GM23338 (cell line): Measurements from ENCODE around the gene SELP. TPM values are rescaled to one million over a fixed set of nuclear protein-coding genes. Genes with fewer than 3 reads are reported as not detected.

ENCODE experiments used
- ATAC-seq: fragments of 200-7000 bp; cut with Tn5 transposase; 3 replicates; pipeline ENCODE4 v1.9.1; 2020
- DNase-seq: peaks from one replicate; pipeline ENCODE4 v3.0.0-alpha.2; 2015; ENCODE audit warnings: low spot score
- H2AFZ ChIP-seq: fragments of 200-600 bp; sonication (generic); 2 replicates; pipeline ENCODE4 v1.8.0; 2016; ENCODE audit warnings: antibody characterized with exemption, mild to moderate bottlenecking, moderate library complexity
- H3F3A ChIP-seq: fragments of 200-600 bp; sonication (generic); replicated peaks from 2 replicates; pipeline ENCODE4 v1.8.0; 2017; ENCODE audit warnings: antibody characterized with exemption, mixed run types, low read depth
- H3K27ac ChIP-seq: fragments of 200-600 bp; sonication (generic); 2 replicates; pipeline ENCODE4 v1.6.1; 2016; ENCODE audit warnings: low read depth
- H3K27me3 ChIP-seq: fragments of 200-600 bp; sonication (generic); 2 replicates; pipeline ENCODE4 v1.8.0; 2016; ENCODE audit warnings: mild to moderate bottlenecking, mixed run types, moderate library complexity; ENCODE audit not compliant: insufficient read depth
- H3K36me3 ChIP-seq: fragments of 200-600 bp; sonication (generic); 2 replicates; pipeline ENCODE4 v1.8.0; 2016; ENCODE audit warnings: mild to moderate bottlenecking; ENCODE audit not compliant: insufficient read depth
- H3K4me1 ChIP-seq: fragments of 200-600 bp; sonication (generic); 2 replicates; pipeline ENCODE4 v1.8.0; 2016; ENCODE audit warnings: mild to moderate bottlenecking, moderate library complexity; ENCODE audit not compliant: insufficient read depth
- H3K4me2 ChIP-seq: fragments of 200-600 bp; sonication (generic); 2 replicates; pipeline ENCODE4 v1.7.1; 2017; ENCODE audit warnings: mixed run types
- H3K4me3 ChIP-seq: fragments of 200-600 bp; sonication (generic); 2 replicates; pipeline ENCODE4 v1.6.1; 2016; ENCODE audit warnings: mixed run types
- H3K79me2 ChIP-seq: fragments of 200-600 bp; sonication (generic); replicated peaks from 2 replicates; pipeline ENCODE4 v1.8.0; 2017; ENCODE audit warnings: mild to moderate bottlenecking; ENCODE audit not compliant: insufficient read depth
- H3K9me2 ChIP-seq: fragments of 200-600 bp; sonication (generic); 2 replicates; pipeline ENCODE4 v1.8.0; 2017; ENCODE audit not compliant: insufficient read depth
- H4K20me1 ChIP-seq: fragments of 200-600 bp; sonication (generic); replicated peaks from 2 replicates; pipeline ENCODE4 v1.8.0; 2017; ENCODE audit warnings: mild to moderate bottlenecking; ENCODE audit not compliant: insufficient read depth
- H3K27ac Mint-ChIP-seq: 2 replicates; pipeline ENCODE4 v1.8.0; 2020; ENCODE audit warnings: inconsistent platforms, mild to moderate bottlenecking, moderate library complexity, mixed read lengths
- H3K27me3 Mint-ChIP-seq: 3 replicates; pipeline ENCODE4 v1.8.0; 2022; ENCODE audit warnings: low read depth, mild to moderate bottlenecking, moderate library complexity, mixed read lengths, inconsistent platforms; ENCODE audit not compliant: insufficient read depth, poor library complexity
- H3K36me3 Mint-ChIP-seq: 3 replicates; pipeline ENCODE4 v1.8.0; 2021; ENCODE audit warnings: low read depth, mild to moderate bottlenecking, inconsistent platforms, moderate library complexity, mixed read lengths
- H3K4me1 Mint-ChIP-seq: 3 replicates; pipeline ENCODE4 v1.8.0; 2020; ENCODE audit warnings: mild to moderate bottlenecking, inconsistent platforms, mixed read lengths
- H3K4me3 Mint-ChIP-seq: 3 replicates; pipeline ENCODE4 v1.8.0; 2021; ENCODE audit warnings: moderate library complexity, mild to moderate bottlenecking, inconsistent platforms, mixed read lengths
- H3K9me3 Mint-ChIP-seq: 3 replicates; pipeline ENCODE4 v1.8.0; 2020; ENCODE audit warnings: moderate library complexity, mild to moderate bottlenecking, inconsistent platforms, mixed read lengths
- CREB1 ChIP-seq: fragments of 250-450 bp; sonication (Bioruptor Pico); IDR thresholded peaks from 2 replicates; pipeline ENCODE4 v1.5.0; 2020; ENCODE audit warnings: low read depth, mild to moderate bottlenecking, moderate library complexity
- EZH2 ChIP-seq: fragments of 200-600 bp; sonication (generic); IDR thresholded peaks from one replicate; pipeline ENCODE4 v1.8.0; 2017; ENCODE audit warnings: antibody characterized with exemption, mild to moderate bottlenecking, low read depth; ENCODE audit not compliant: unreplicated experiment
- JUNB ChIP-seq: IDR thresholded peaks from one replicate; pipeline ENCODE4 v1.6.1; 2016; ENCODE audit warnings: antibody characterized with exemption; ENCODE audit not compliant: unreplicated experiment
- POLR2AphosphoS5 ChIP-seq: IDR thresholded peaks from 2 replicates; pipeline ENCODE4 v1.6.1; 2016; ENCODE audit warnings: antibody characterized with exemption, low read depth
- ZNF114 ChIP-seq: fragments of 250-450 bp; sonication (Bioruptor Pico); IDR thresholded peaks from 2 replicates; pipeline ENCODE4 v1.5.0; 2020; ENCODE audit warnings: mild to moderate bottlenecking, moderate library complexity
- ZNF331 ChIP-seq: fragments of 250-450 bp; sonication (Bioruptor Pico); IDR thresholded peaks from 2 replicates; pipeline ENCODE4 v1.5.0; 2020; ENCODE audit warnings: low read depth, mild to moderate bottlenecking, moderate library complexity
- polyA plus RNA-seq: library from polyadenylated mRNA; unstranded; fragments of >200 nt; fragmentation: Nextera tagmentation; extraction: Ambion mirVana; gene quantifications from 2 replicates; pipeline ENCODE4 v1.2.1, GENCODE V29; 2016
- total RNA-seq: library from RNA; depleted of rRNA; stranded (reverse); fragments of >200 nt; shearing (Covaris generic); gene quantifications from 2 replicates; pipeline ENCODE4 v1.2.3, GENCODE V29; 2014
- TF ChIP-seq, protein P1 (sequence below): IDR thresholded peaks from 2 replicates; pipeline ENCODE4 v1.6.1; 2016; ENCODE audit warnings: antibody characterized with exemption
- TF ChIP-seq, protein P2 (sequence below): fragments of 250-450 bp; sonication (Bioruptor Pico); IDR thresholded peaks from 2 replicates; pipeline ENCODE4 v1.5.0; 2020; ENCODE audit warnings: mild to moderate bottlenecking, moderate library complexity
- TF ChIP-seq, protein P3 (sequence below): IDR thresholded peaks from one replicate; pipeline ENCODE4 v1.6.1; 2018; ENCODE audit warnings: antibody characterized with exemption; ENCODE audit not compliant: unreplicated experiment
- TF ChIP-seq, protein P4 (sequence below), 2 experiments: fragments of 200-600 bp in 1 of 2; sonication (generic) in 1 of 2; conservative IDR thresholded peaks; 2 replicates each; pipeline versions ENCODE4 v1.5.1 to v1.6.1; 2016 to 2017; ENCODE audit warnings: antibody characterized with exemption in 2 of 2, low read depth in 2 of 2, mild to moderate bottlenecking in 2 of 2, moderate library complexity in 1 of 2

The SELP gene
- total and polyA plus RNA-seq, 2 experiments from 2014 or later, result not detected

DNA sequence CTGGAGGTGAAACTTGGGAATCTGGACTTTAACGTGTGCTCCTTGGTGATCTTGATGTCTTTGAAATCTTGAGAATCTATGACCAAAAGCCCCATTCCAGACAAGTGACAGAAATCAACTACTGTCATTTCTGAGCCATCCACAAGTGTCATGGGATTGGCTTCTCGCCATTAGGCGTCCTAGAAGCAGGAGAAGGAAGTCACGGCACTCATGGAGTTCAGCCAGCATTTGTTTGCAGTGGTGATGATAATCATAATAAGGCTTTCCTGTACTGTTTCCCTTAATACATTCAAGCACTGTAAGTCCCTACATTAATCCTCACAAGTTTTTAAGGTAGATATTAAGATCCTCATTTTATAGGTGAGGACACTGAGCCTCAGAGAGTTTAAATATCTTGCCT, 55.6 kb downstream of the SELP start:
- Histone ChIP-seq H4K20me1 (no peaks in the 10 kb centered on the region), H3F3A (no peaks in the 10 kb centered on the region), H3K4me1 (no peaks in the 10 kb centered on the region), H3K27ac (no peak overlapping the region), H3K36me3 (no peaks in the 10 kb centered on the region), H3K27me3 (no peaks in the 10 kb centered on the region), H3K4me3 (no peak overlapping the region), H3K79me2 (no peaks in the 10 kb centered on the region), H3K9me2 (0 out of 2 replicates have a peak, but pooled peaks cover 7% of the 10 kb centered on the region), H3K4me2 (no peak overlapping the region), H2AFZ (no peak overlapping the region)
- no peaks in the 10 kb centered on the region for H3K9me3 Mint-ChIP-seq
- H3K27ac Mint-ChIP-seq, result no peak overlapping the region
- H3K36me3 Mint-ChIP-seq, result no peaks in the 10 kb centered on the region
- TF ChIP-seq, protein P1, sequence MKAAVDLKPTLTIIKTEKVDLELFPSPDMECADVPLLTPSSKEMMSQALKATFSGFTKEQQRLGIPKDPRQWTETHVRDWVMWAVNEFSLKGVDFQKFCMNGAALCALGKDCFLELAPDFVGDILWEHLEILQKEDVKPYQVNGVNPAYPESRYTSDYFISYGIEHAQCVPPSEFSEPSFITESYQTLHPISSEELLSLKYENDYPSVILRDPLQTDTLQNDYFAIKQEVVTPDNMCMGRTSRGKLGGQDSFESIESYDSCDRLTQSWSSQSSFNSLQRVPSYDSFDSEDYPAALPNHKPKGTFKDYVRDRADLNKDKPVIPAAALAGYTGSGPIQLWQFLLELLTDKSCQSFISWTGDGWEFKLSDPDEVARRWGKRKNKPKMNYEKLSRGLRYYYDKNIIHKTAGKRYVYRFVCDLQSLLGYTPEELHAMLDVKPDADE, result no peak
- no peak for TF ChIP-seq ZNF331
- peaks cover 1% of the 10 kb centered on the region for H3K27me3 Mint-ChIP-seq
- DNase-seq (no peak), ATAC-seq (no peak)
- H3K4me3 Mint-ChIP-seq, result no peak overlapping the region
- no peaks in the 10 kb centered on the region for H3K4me1 Mint-ChIP-seq

DNA sequence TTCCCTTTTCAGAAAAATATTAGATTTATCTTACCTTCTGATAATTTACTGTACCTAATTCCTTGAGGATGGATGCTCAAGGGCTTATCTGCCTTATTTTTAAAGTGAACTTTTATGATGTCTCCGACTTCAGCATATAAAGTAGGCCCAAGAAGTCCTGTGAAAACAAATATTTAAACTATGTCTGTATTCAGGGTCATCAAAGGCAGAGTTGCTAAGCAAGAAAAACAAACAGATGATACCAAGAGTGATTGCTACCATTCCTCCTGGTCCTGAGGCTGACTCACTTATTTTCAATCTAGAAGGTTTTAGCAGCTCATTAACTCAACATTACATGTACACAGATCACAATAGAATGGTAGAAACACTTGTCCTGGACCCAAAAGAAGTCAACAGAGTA, 57.7 kb downstream of the SELP start:
- Histone ChIP-seq H3K4me3 (no peak overlapping the region), H4K20me1 (no peaks in the 10 kb centered on the region), H3K9me2 (0 out of 2 replicates have a peak, but pooled peaks cover 7% of the 10 kb centered on the region), H3K36me3 (no peaks in the 10 kb centered on the region), H3K79me2 (no peaks in the 10 kb centered on the region), H3F3A (no peaks in the 10 kb centered on the region), H3K27ac (no peak overlapping the region), H3K27me3 (no peaks in the 10 kb centered on the region), H2AFZ (no peak overlapping the region; the same call in 1 of the 2 replicates), H3K4me2 (no peak overlapping the region), H3K4me1 (no peaks in the 10 kb centered on the region)
- H3K36me3 Mint-ChIP-seq, result no peaks in the 10 kb centered on the region
- DNase-seq (peak; percentile 28), ATAC-seq (no peak)
- H3K4me3 Mint-ChIP-seq, result no peak overlapping the region
- peaks cover 1% of the 10 kb centered on the region for H3K27me3 Mint-ChIP-seq
- H3K27ac Mint-ChIP-seq, result no peak overlapping the region
- no peaks in the 10 kb centered on the region for H3K4me1 Mint-ChIP-seq
- no peaks in the 10 kb centered on the region for H3K9me3 Mint-ChIP-seq
- TF ChIP-seq CREB1 (CRISPR knock-in tag), result no peak
- TF ChIP-seq, protein P2, sequence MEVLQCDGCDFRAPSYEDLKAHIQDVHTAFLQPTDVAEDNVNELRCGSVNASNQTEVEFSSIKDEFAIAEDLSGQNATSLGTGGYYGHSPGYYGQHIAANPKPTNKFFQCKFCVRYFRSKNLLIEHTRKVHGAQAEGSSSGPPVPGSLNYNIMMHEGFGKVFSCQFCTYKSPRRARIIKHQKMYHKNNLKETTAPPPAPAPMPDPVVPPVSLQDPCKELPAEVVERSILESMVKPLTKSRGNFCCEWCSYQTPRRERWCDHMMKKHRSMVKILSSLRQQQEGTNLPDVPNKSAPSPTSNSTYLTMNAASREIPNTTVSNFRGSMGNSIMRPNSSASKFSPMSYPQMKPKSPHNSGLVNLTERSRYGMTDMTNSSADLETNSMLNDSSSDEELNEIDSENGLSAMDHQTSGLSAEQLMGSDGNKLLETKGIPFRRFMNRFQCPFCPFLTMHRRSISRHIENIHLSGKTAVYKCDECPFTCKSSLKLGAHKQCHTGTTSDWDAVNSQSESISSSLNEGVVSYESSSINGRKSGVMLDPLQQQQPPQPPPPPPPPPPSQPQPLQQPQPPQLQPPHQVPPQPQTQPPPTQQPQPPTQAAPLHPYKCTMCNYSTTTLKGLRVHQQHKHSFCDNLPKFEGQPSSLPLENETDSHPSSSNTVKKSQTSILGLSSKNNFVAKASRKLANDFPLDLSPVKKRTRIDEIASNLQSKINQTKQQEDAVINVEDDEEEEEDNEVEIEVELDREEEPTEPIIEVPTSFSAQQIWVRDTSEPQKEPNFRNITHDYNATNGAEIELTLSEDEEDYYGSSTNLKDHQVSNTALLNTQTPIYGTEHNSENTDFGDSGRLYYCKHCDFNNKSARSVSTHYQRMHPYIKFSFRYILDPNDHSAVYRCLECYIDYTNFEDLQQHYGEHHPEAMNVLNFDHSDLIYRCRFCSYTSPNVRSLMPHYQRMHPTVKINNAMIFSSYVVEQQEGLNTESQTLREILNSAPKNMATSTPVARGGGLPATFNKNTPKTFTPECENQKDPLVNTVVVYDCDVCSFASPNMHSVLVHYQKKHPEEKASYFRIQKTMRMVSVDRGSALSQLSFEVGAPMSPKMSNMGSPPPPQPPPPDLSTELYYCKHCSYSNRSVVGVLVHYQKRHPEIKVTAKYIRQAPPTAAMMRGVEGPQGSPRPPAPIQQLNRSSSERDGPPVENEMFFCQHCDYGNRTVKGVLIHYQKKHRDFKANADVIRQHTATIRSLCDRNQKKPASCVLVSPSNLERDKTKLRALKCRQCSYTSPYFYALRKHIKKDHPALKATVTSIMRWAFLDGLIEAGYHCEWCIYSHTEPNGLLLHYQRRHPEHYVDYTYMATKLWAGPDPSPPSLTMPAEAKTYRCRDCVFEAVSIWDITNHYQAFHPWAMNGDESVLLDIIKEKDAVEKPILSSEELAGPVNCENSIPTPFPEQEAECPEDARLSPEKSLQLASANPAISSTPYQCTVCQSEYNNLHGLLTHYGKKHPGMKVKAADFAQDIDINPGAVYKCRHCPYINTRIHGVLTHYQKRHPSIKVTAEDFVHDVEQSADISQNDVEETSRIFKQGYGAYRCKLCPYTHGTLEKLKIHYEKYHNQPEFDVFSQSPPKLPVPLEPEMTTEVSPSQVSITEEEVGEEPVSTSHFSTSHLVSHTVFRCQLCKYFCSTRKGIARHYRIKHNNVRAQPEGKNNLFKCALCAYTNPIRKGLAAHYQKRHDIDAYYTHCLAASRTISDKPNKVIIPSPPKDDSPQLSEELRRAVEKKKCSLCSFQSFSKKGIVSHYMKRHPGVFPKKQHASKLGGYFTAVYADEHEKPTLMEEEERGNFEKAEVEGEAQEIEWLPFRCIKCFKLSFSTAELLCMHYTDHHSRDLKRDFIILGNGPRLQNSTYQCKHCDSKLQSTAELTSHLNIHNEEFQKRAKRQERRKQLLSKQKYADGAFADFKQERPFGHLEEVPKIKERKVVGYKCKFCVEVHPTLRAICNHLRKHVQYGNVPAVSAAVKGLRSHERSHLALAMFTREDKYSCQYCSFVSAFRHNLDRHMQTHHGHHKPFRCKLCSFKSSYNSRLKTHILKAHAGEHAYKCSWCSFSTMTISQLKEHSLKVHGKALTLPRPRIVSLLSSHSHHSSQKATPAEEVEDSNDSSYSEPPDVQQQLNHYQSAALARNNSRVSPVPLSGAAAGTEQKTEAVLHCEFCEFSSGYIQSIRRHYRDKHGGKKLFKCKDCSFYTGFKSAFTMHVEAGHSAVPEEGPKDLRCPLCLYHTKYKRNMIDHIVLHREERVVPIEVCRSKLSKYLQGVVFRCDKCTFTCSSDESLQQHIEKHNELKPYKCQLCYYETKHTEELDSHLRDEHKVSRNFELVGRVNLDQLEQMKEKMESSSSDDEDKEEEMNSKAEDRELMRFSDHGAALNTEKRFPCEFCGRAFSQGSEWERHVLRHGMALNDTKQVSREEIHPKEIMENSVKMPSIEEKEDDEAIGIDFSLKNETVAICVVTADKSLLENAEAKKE (CRISPR knock-in tag), result no peak
- no peak for TF ChIP-seq JUNB
- TF ChIP-seq, protein P3, sequence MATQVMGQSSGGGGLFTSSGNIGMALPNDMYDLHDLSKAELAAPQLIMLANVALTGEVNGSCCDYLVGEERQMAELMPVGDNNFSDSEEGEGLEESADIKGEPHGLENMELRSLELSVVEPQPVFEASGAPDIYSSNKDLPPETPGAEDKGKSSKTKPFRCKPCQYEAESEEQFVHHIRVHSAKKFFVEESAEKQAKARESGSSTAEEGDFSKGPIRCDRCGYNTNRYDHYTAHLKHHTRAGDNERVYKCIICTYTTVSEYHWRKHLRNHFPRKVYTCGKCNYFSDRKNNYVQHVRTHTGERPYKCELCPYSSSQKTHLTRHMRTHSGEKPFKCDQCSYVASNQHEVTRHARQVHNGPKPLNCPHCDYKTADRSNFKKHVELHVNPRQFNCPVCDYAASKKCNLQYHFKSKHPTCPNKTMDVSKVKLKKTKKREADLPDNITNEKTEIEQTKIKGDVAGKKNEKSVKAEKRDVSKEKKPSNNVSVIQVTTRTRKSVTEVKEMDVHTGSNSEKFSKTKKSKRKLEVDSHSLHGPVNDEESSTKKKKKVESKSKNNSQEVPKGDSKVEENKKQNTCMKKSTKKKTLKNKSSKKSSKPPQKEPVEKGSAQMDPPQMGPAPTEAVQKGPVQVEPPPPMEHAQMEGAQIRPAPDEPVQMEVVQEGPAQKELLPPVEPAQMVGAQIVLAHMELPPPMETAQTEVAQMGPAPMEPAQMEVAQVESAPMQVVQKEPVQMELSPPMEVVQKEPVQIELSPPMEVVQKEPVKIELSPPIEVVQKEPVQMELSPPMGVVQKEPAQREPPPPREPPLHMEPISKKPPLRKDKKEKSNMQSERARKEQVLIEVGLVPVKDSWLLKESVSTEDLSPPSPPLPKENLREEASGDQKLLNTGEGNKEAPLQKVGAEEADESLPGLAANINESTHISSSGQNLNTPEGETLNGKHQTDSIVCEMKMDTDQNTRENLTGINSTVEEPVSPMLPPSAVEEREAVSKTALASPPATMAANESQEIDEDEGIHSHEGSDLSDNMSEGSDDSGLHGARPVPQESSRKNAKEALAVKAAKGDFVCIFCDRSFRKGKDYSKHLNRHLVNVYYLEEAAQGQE, result no peak
- TF ChIP-seq, protein P4, sequence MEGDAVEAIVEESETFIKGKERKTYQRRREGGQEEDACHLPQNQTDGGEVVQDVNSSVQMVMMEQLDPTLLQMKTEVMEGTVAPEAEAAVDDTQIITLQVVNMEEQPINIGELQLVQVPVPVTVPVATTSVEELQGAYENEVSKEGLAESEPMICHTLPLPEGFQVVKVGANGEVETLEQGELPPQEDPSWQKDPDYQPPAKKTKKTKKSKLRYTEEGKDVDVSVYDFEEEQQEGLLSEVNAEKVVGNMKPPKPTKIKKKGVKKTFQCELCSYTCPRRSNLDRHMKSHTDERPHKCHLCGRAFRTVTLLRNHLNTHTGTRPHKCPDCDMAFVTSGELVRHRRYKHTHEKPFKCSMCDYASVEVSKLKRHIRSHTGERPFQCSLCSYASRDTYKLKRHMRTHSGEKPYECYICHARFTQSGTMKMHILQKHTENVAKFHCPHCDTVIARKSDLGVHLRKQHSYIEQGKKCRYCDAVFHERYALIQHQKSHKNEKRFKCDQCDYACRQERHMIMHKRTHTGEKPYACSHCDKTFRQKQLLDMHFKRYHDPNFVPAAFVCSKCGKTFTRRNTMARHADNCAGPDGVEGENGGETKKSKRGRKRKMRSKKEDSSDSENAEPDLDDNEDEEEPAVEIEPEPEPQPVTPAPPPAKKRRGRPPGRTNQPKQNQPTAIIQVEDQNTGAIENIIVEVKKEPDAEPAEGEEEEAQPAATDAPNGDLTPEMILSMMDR (conservative IDR thresholded peaks at IDR 0.05; ENCODE audit: low read depth in 2 of 2), result no peak
- no peak for TF ChIP-seq ZNF114 (CRISPR knock-in tag)
- TF ChIP-seq ZNF331, result no peak
- TF ChIP-seq POLR2AphosphoS5, result no peak
- no peak for TF ChIP-seq EZH2
